ENCODE results near the gene CLIC4.

The CLIC4 gene

GRCh38 chr1:24868016-24868875 lies 123.0 kb downstream of the CLIC4 start:
- no peak for DNase-seq (ENCODE audit: extremely low read depth, insufficient read length)
- TF ChIP-seq CTCF (IDR thresholded peaks at IDR 0.05; ENCODE audit: insufficient read depth, low read length, poor library complexity, severe bottlenecking), result no peak
- no peaks in the 10 kb centered on the region for H3K27me3 ChIP-seq (replicated peaks; ENCODE audit: control insufficient read depth, insufficient read depth, low read length)
- H3K4me3 ChIP-seq (replicated peaks; ENCODE audit: low read depth, low read length), result no peak overlapping the region
- H3K36me3 ChIP-seq (ENCODE audit: control insufficient read depth, insufficient read depth, low read length), result no peaks in the 10 kb centered on the region

- Histone ChIP-seq H3K36me3 (ENCODE audit: control insufficient read depth, insufficient read depth, low read length) (no peaks in the 10 kb centered on the region), H3K4me3 (replicated peaks; ENCODE audit: low read depth, low read length) (no peak overlapping the region), H3K27me3 (replicated peaks; ENCODE audit: control insufficient read depth, insufficient read depth, low read length) (no peaks in the 10 kb centered on the region)
- no peak for DNase-seq (ENCODE audit: extremely low read depth, insufficient read length)
- TF ChIP-seq CTCF (IDR thresholded peaks at IDR 0.05; ENCODE audit: insufficient read depth, low read length, poor library complexity, severe bottlenecking), result no peak
These were observed 125.4 kb downstream of the CLIC4 start for GRCh38 chr1:24870551-24871195.

- DNase-seq (ENCODE audit: extremely low read depth, insufficient read length), result no peak
- no peak for TF ChIP-seq CTCF (IDR thresholded peaks at IDR 0.05; ENCODE audit: insufficient read depth, low read length, poor library complexity, severe bottlenecking)
- Histone ChIP-seq H3K4me3 (replicated peaks; ENCODE audit: low read depth, low read length) (no peak overlapping the region), H3K27me3 (replicated peaks; ENCODE audit: control insufficient read depth, insufficient read depth, low read length) (no peaks in the 10 kb centered on the region), H3K36me3 (ENCODE audit: control insufficient read depth, insufficient read depth, low read length) (no peaks in the 10 kb centered on the region)
These were observed 126.2 kb downstream of the CLIC4 start for GRCh38 chr1:24871306-24871901.

- no peak for TF ChIP-seq CTCF (IDR thresholded peaks at IDR 0.05; ENCODE audit: insufficient read depth, low read length, poor library complexity, severe bottlenecking)
- DNase-seq (ENCODE audit: extremely low read depth, insufficient read length), result no peak
- Histone ChIP-seq H3K36me3 (ENCODE audit: control insufficient read depth, insufficient read depth, low read length) (no peaks in the 10 kb centered on the region), H3K4me3 (replicated peaks; ENCODE audit: low read depth, low read length) (no peak overlapping the region), H3K27me3 (replicated peaks; ENCODE audit: control insufficient read depth, insufficient read depth, low read length) (no peaks in the 10 kb centered on the region)
These were observed 127.0 kb downstream of the CLIC4 start for GRCh38 chr1:24872061-24872850.

GRCh38 chr1:24873148-24873547 lies 127.9 kb downstream of the CLIC4 start:
- H3K27me3 ChIP-seq (replicated peaks; ENCODE audit: control insufficient read depth, insufficient read depth, low read length), result no peaks in the 10 kb centered on the region
- no peaks in the 10 kb centered on the region for H3K36me3 ChIP-seq (ENCODE audit: control insufficient read depth, insufficient read depth, low read length)

More at GRCh38 chr1:24873148-24873547, 127.9 kb downstream of the CLIC4 start:
- H3K4me3 ChIP-seq (replicated peaks; ENCODE audit: low read depth, low read length), result no peak overlapping the region
- no peak for TF ChIP-seq CTCF (IDR thresholded peaks at IDR 0.05; ENCODE audit: insufficient read depth, low read length, poor library complexity, severe bottlenecking)
- DNase-seq (ENCODE audit: extremely low read depth, insufficient read length), result no peak

All from GM06990 (cell line).